GM18517 (cell line): ENCODE data around the gene NCAPD2.
"Not testable (repeated sequence)": the region's sequence is repeated elsewhere in the genome, so short reads cannot be mapped to it uniquely, and the experiment has no call there.

ENCODE experiments used
- ATAC-seq: cut with Tn5 transposase; IDR thresholded peaks from one replicate; pipeline ENCODE4 v1.9.1; 2021; ENCODE audit warnings: mild to moderate bottlenecking, moderate library complexity; ENCODE audit not compliant: unreplicated experiment

The NCAPD2 gene

GRCh38 chr12:6546016-6546415 is 52.1 kb downstream of the NCAPD2 start:
- ATAC-seq, result no peak

GRCh38 chr12:6547566-6547965 is 53.7 kb downstream of the NCAPD2 start:
- no peak for ATAC-seq

DNA sequence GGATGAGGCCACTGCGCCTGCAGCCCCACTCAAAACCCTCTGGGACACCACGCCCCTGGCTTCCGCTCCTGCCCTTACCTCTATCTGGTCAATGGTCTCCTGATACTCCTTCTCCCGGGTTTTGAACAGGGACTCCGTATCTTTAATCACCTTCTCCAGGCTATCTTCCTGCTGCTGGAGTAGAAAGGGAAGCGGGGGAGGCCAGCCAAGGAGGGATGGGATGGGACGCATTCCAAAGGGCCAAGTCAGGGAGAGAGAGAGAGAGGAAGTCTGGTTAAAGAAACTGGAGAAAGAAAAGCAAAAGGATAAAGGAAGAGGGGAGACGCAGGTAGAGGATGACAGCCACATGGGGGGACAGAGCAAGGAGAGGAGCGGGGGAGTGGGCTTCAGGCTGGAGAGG is 54.1 kb downstream of the NCAPD2 start:
- ATAC-seq, result no peak

GRCh38 chr12:6548556-6548955 is 54.7 kb downstream of the NCAPD2 start:
- ATAC-seq, result no peak

DNA sequence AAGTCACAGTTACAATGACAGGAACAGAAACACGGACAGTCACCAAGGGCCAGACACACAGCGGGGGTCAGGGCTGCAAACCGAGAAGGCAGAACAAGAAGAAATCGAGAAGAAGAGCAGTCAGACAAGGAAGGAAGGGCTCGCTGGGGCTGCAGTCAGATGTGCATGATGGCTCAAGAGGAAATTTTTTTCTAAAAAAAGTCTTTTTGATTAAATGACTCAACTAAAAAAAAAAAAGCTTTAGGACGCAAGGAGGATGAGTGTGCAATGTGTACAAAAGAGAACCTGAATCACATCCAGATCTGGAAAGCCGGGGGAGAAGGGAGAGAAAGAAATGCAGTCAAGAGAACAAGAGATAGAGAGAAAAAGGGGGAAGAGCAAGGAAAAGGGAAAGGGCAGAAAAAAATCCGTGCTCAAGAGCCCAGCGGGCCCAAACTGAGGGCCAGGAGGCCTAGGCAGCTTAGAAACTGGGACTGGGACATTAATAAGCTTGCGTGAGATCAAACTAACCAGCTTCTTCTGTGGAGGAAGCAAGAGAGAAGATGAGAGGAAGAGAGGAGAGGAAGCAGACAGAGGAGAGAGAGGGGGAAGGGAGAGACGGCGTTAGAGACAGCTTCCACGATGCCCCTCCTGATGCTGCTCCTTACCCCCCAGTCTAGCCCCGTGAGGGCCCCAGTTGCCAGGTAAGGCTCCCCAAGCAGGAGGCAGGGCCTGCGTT is 55.2 kb downstream of the NCAPD2 start:
- no peak for ATAC-seq

GRCh38 chr12:6549684-6550151 is 55.8 kb downstream of the NCAPD2 start:
- no peak for ATAC-seq

DNA sequence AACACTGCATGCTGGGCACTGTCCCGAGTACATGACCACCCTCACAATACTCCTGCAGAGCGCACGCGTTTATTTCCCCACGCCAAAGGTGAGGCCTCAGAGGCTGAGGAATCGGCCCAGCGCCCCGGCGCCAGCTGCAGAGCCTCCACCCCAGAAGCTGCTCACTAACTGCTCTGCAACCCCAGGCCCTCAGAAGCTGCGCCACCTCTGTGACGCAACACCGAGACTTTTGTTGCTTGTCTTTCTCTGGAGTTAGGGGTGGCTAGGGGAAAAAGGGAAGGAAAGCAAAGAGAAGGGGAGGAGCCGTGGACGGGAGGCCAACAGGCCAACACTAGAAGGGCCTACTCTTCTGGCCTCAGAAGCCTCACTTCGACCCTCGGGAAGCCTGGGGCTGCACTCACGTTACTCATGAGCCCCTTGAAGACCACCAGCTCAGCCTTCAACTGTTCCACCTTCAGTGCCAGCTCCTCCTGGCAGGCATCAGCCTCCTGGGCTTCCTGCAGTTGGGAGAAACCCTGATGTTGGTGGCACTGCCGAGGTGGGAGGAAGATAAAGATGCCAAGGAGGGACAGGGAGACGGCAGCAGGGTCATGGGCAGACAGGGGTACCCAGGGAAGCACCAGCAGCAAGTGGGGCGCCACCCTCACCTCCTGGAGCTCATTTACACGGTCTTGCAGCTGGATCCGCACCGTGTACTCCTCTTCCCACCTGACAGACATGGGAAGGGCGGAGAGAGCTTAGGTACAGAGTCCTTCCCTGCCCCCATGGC is 56.6 kb downstream of the NCAPD2 start:
- no peak for ATAC-seq

- ATAC-seq, result no peak
Measured at GRCh38 chr12:6551063-6551461, 57.2 kb downstream of the NCAPD2 start.

- ATAC-seq, result no peak
Measured at GRCh38 chr12:6551496-6552139, 57.7 kb downstream of the NCAPD2 start.

DNA sequence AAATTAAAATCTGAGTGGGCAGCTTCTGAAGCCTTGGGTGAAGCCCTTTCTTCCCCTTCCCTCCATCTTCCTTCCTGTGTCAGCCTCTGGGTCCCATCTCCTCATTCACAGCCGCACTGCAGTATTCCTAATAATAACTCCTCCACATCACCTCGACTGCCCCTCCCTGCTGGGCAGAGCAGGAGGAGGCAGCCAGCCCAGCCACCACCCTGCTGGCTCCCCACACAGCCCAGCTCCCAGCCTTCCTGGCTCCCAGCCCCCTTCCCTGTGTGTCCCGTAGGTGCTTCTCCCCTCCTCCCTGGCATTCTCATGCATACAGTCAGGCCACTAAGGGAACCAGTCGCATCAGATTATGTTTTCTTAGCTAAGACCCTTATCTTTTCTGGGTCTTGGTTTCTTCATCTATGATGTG is 58.2 kb downstream of the NCAPD2 start:
- ATAC-seq, result no peak

DNA sequence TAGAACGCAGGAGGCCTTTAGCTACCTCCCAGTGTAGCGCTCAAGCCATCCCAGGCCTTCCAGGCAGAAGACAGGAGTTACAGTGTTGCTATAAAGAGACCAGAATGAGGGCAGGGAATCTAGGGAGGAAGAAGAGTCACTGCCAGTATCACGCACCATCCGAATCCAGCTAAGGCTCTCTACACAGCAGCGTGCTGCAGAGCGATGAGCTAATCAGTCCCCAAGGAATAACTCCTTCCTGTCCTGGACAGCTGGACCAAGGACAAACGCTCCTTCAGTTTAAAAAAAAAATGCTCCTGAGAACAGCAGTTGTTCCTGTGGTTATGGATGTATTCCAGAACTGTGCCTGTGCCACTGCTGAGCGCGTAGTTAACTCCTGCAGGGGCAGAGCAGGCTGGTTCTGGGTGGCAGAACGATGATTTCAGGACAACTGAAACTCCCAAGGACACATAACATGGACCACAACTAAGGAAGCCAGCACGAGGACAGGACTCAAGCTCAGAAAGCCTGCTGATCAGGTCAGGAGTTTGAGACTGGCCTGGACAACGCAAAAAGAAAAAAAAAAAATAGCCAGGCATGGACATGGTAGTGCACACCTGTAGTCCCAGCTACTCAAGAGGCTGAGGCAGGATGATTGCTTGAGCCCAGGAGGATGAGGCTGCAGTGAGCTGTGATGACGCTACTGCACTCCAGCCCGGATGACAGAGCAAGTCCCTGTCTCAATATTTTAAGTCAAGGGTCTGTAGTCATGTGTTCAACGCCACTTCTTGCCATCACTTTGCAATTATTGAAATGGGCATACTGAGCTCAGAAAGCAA is 59.4 kb downstream of the NCAPD2 start:
- ATAC-seq, result no peak

- peak; percentile 54 for ATAC-seq
Measured at GRCh38 chr12:6554168-6555017, 60.5 kb downstream of the NCAPD2 start.

DNA sequence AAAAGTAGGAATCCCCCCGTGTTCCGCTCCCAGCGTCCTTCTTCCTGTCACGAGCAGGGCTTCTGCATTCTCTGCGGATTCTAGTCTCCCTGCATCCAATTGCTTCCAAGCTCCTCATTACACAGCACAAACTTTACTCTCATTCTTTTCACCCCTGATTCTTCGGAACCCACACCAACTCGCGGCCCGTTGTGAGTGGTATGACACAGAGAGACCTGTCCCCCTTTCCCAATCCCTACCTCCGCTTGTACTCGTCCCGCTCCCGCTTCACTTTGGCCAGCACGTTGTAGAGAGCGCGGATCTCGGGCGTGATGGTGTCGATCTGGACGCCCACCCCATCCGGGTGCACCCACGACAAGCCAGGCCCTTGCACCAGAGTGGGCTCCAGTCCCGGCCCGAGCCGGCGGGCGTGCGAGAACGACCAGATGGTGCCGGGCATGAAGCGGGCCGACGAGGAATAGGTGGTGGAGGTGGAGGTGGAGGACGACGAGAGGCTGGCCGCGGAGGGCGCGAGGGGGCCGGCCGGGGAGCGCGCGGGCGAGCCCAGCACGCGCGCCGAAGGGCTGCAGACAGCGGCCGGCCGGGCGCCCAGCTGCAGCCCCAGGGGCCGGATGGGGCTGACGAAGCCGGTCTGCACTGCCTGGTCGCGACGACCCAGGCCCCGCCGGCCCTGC is 61.3 kb downstream of the NCAPD2 start:
- no peak for ATAC-seq

- not testable (repeated sequence) for ATAC-seq
Measured at GRCh38 chr12:6556496-6556817, 62.6 kb downstream of the NCAPD2 start.

DNA sequence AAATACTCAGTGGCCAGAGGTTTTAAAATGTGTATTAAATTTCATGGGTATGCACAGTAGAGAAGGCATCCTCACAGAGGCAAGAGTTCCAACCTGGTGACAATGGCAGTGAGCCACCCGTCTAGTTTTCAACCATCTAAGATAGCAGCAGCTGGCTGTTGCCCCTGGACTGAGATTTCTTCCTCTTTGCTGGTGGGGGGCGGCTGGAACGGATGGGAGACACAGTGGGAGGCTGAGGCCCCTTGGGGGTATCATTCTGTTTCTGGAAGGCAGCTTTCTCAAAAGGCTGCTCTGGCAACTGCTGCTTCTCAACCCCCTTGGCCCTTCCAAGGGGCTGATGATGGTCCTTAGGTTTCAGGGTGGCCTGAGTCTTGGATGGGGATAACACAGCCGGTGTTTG is 63.0 kb downstream of the NCAPD2 start:
- no peak for ATAC-seq

GRCh38 chr12:6558014-6558760 is 64.3 kb downstream of the NCAPD2 start:
- ATAC-seq, result not testable (repeated sequence)

GRCh38 chr12:6559500-6559899 is 65.6 kb downstream of the NCAPD2 start:
- no peak for ATAC-seq

GRCh38 chr12:6560501-6561205 is 66.8 kb downstream of the NCAPD2 start:
- ATAC-seq, result no peak
